Spleen (tissue), 7 donors: ENCODE data around the gene FAM240A.

ENCODE experiments used
- CTCF ChIP-seq, 11 experiments: fragments of 200-600 bp in 7 of 11; fragments of 450-650 bp in 4 of 11; sonication (generic) in 4 of 11; IDR thresholded peaks in 8 of 11; conservative IDR thresholded peaks in 3 of 11; 1 replicate in 7 of 11; 2 replicates in 4 of 11; pipeline versions ENCODE4 v1.4.0 to v1.8.0; 2016 to 2021; ENCODE audit warnings: antibody characterized with exemption in 11 of 11, inconsistent platforms in 4 of 11, mild to moderate bottlenecking in 1 of 11
- POLR2A ChIP-seq, 3 donors: fragments of 450-650 bp; IDR thresholded peaks; one replicate each; pipeline ENCODE4 v1.5.1; 2017; ENCODE audit warnings: antibody characterized with exemption in 3 of 3, mild to moderate bottlenecking in 1 of 3
- POLR2AphosphoS5 ChIP-seq, 3 donors: sonication (generic); formaldehyde crosslinking; IDR thresholded peaks; one replicate each; pipeline ENCODE4 v1.5.1; 2017; ENCODE audit warnings: antibody characterized with exemption in 3 of 3
- donor health status: DM: no; HTN: no; CAD: no; lungs with moderate emphysema.
- donor health status: DM: no; HTN: no; CAD: no.
- donor health status: DM: no; HTN: no; CAD: no.

DNA sequence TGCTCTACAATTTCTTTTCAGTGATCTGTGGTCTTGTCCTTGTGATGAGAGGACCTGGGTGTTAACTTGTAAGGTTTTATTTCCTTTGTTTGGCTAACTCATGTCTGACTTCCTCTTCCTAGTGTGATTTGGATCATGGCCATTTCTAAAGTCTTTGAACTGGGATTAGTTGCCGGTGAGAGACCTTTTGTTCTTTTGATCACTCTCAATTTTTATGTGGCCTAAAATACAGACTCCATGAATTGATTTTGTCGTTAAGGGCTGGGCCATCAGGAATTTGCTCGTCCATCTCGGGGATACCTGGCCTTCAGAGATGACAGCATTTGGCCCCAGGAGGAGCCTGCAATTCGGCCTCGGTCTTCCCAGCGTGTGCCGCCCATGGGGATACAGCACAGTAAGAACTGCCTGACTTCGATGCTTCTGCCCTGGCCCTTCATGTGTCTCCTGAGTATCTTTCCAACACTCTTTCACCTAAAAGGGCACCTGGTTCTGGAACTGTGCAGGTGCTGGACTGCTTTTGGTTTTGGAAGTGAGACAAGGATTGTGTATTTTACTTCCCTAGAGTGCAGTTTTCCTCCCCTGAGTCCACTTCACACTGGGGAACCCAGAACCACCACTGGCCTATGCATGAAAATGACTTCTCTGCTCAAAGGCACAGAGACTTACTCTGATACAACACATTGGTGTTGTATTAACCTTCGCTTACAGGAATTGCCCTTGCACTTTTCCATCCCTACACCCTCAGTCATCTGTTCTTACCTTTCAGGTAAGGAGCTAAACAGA lies 33.2 kb upstream of the FAM240A start:
- TF ChIP-seq CTCF (IDR thresholded peaks at IDR 0.05 in 8 of 11, conservative IDR thresholded peaks at IDR 0.05 in 3 of 11) (no peak), POLR2A (IDR thresholded peaks at IDR 0.05) (no peak), POLR2AphosphoS5 (IDR thresholded peaks at IDR 0.05) (no peak)
